Measurements from ENCODE around the gene TOP2A.

Gene TOP2A

GRCh38 chr17:40346765-40347158 lies 70.9 kb downstream of the TOP2A start:
- no peak for DNase-seq (ENCODE audit: low read depth)

GRCh38 chr17:40345994-40346764 lies 71.5 kb downstream of the TOP2A start:
- no peak for DNase-seq (ENCODE audit: low read depth)

GRCh38 chr17:40345161-40345993 lies 72.3 kb downstream of the TOP2A start:
- DNase-seq (ENCODE audit: low read depth): peak; percentile 88

GRCh38 chr17:40344421-40345160 lies 73.1 kb downstream of the TOP2A start:
- DNase-seq (ENCODE audit: low read depth): no peak

- no peak for DNase-seq (ENCODE audit: low read depth)
Measured at GRCh38 chr17:40343219-40344119, 74.2 kb downstream of the TOP2A start.

DNA sequence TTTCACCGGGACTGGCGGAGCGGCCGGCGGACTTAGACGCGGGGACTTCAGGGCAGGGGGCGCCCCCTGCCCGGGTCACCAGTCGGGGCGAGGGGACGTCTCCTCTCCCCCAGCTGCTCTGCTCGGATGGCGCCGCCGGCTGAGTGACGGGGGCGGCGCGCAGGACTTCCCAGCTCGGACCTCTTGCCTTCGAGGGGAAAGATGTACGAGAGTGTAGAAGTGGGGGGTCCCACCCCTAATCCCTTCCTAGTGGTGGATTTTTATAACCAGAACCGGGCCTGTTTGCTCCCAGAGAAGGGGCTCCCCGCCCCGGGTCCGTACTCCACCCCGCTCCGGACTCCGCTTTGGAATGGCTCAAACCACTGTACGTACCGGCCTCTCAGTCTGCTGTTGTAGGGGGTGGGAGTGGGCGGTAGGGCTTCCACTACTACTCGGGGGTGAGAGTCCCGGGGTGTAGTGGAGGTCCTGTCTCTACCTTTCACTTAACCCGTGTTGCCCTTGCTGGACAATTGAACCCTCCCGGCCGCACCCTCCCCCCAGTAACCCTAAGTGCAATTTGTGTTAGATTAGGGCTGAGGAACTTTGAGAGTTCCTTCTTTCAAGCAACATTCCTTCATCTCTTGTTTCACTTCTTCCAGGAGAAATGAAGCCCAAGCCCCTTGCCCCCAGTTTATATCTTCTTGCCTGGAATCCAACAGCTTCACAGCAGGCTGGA lies 75.0 kb downstream of the TOP2A start:
- DNase-seq (ENCODE audit: low read depth): no peak

- no peak for DNase-seq (ENCODE audit: low read depth)
Measured at GRCh38 chr17:40341808-40342503, 75.7 kb downstream of the TOP2A start.

DNA sequence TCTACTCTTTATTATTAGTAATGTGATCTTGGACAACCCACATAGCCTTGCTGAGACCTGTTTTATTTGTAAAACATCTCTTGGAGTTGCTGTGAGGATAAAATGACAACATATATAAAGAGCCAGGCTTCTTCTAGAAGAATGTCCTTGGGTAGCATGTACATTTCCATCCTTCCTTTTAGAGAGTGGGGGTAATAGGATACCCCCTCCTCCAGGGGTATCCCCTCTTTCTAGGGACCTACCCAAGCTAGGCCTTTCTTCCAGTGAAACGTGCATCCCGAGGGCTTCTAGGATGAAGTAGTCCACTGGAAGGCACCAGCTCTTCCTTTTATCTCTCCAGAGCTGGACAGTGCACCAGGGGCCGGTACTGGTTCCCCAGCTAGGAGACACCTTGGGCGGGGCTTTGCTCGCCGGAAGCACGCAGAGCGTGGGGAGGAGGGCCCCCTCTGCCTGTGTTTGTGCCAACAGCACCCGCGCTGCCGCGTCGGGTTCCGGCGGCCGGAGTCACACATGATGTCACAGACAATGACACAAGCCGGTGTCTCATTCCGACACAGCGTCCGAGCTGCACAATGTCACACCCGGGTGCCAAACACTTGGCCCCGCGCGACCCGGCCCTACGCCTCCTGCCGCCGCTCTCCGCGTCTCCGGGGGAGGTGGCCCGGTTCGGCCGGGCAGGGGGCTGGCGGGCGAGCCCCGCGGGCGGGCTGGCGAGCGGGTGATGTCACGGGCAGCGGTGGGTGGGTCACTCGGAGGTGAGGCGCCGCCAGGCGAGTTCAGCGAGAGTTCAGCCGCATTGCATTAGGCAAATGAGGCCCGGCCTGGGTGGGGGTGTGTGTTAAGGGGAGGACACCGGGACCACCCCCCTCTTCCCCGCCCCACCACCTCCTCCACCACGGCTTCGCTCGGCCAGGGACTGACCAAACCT lies 76.6 kb downstream of the TOP2A start:
- DNase-seq (ENCODE audit: low read depth): no peak

DNA sequence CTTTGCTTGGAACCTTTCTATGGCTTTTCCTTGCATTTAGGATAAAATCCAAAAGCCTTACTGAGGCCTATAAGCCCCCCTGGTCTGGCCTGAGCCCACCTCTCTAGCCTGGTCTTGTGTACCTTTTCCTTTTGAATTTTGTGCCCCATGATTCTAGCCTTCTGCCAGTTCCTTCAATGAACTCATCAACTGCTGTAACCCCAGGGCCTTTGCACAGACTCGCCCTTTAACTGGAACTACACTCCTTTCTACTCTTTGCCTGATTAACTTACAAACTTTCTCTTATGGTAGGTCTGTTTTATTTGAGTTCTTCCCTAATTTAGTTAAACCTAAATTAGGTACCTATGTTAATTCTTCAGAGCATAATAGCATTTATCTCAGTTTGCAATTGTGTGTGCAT lies 77.4 kb downstream of the TOP2A start:
- no peak for DNase-seq (ENCODE audit: low read depth)

DNA sequence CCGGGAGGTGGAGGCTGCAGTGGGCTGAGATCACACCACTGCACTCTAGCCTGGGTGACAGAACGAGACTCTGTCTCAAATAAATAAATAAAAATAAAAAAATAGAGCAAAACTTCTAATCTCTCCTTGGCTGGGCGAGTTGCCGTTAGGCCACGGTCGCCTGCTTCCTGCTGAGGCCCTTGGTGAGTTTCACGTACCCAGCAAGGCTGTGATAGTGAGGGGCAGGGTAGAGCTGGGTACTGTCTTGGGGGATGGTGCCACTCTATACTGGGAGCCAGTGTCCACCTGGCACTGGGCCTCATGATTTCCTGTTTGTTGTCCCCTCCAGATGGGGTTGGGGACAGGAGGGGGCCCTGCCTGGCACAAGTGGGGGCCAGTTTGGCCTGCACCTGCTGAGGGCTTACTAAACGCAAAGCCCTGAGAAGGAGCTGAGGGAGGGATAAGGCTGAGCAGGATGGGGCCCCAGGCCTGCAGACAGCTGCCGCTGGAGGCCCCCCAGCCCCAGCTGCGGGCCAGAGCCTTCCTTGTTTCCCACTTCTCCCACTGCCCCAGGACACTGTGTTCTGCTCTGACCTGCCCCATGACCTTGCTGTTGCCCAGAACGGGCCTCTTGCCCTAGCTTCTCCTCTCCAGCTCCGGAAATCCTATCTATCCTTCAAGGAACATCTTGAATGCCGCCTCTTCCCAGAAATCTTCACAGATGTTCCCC lies 78.6 kb downstream of the TOP2A start:
- DNase-seq (ENCODE audit: low read depth): no peak
